IPS DF 19.7 (cell line): ENCODE measurements around the gene AQR.
"Not testable (repeated sequence)": the region's sequence is repeated elsewhere in the genome, so short reads cannot be mapped to it uniquely, and the experiment has no call there.

Experiments
- DNase-seq: peaks from one replicate; pipeline ENCODE4 v3.0.0-alpha.2; 2013; ENCODE audit warnings: low read depth, low spot score

Gene AQR

DNA sequence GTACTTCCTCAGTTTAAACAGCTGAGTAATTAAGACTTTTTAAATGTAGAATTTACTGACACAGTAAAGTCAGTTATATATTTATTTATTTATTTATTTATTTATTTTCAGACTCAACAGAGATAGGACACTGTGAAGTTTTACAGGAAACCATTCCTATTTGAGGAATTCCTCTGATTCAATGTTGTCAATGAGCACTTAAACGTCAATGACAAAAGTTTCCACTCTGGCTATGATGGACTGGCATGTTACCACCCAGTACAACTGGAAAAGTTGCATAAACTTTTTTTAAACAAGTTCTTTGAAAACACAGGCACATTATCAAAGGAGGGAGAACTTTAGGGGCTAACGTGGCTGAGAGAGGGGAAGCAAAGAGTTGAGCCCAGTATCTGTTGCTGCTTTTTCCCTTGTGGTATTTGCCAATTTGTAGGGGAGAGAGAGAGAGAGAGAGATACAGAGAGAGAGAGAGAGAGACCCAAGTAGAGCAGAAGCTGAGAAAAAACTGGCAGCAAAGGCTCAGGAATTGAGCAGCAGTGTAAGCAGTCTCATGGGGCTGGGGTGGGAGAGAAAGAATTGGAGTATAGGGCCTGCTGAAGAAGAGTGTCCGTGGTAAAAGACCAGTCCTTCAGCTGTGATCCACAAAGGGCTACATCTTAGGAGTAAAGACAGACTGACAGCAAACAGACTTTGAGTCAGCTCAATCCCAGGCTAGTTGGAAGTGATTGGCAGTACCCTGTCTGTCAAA is 155.9 kb downstream of the AQR start:
- DNase-seq: no peak

- not testable (repeated sequence) for DNase-seq
These were observed 156.6 kb downstream of the AQR start for GRCh38 chr15:34812868-34813365.

- DNase-seq: no peak
These were observed 157.2 kb downstream of the AQR start for GRCh38 chr15:34812369-34812768.

DNA sequence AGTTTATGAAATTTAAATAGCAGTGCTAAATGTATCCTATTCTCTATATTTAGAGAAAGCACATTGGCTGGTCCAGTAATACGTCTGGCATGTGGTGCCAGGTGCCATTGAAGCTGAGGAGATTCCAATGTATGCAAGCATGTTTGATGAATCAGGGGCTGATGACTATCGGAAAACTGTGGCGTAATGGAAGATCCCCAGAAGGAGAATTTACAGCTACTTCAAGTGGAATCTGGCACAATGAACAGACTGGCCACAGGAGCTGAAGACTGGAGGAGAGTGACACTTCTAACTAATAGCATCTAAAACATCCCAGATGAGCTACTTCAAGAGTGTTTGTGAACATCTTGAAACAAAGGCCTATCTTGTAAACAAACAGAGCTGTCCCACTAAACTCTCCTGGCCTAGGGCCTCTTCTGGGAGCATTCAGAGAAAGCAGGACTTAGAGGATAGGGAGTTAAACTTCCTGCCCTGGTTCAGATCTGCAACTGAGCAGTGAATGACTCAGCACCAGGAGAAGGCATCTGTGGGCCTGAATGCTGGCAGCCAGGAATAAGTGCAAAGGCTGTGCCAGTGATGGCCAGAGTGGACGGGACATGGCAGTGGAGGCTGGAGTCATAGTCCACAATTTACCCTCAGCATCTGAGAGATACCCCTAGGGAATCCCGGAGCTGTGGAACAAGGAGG is 159.0 kb downstream of the AQR start:
- no peak for DNase-seq

DNA sequence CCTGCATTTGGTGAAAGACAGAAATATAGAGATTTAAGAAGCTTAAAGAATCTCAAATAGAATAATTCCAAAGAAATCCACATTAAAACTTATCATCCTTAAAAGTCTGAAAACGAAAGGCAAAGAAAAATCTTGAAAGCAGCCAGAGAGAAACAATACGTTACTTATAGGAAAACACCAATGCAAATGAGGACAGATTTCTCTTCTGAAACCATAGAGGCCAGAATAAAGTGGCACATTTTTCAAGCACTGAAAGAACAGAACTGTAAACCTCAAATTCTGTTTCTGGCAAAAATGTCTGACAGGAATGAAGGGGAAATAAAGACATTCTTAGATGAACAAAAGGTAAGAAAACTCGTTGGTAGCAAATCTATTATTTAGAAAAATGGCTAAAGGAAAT is 160.4 kb downstream of the AQR start:
- DNase-seq: no peak

DNA sequence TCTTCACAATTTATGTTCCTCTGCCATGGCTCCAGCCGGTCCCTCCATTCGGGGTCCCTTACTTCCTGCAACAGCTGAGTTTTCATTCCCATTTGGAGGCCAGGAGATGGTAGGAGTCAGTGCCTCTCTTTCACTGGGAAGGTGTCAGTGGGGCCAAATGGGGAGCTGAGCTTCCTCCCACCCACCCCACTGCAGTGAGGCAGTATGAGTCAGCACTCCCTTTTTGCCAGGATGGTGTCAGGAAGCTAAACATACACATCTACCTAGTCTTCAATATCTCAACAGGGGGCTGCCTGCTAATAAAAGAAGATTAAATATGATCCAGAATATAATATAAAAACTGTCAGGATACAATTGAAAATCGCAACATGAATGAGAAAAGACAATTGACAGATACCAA is 161.5 kb downstream of the AQR start:
- DNase-seq: no peak

- DNase-seq: not testable (repeated sequence)
These were observed 162.3 kb downstream of the AQR start for GRCh38 chr15:34807241-34807640.

DNA sequence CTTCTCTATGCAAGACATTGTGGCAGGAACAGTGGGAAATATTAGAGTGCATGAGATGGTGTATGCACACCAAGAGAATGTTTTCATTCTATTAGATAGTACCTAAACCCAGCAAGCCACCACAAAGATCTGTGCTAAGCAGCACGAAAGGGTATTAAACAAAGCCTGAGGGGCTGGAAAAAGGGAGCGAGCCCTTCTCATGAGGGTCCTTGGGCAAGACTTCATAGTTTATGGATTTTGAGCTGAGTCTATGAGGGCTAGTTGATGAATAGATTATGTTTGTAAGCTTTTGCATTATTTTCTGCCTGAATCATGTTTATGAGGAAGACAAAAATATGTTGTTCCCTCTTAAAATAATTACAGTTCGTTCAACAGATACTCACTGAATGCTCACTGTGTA is 164.8 kb downstream of the AQR start:
- DNase-seq: no peak

- DNase-seq: no peak
These were observed 165.4 kb downstream of the AQR start for GRCh38 chr15:34804113-34804512.

GRCh38 chr15:34802803-34803750 is 166.5 kb downstream of the AQR start:
- DNase-seq: no peak

- DNase-seq: no peak
These were observed 167.2 kb downstream of the AQR start for GRCh38 chr15:34802371-34802770.
